OCI-LY3 (cell line): ENCODE results near the gene DENND1A.

Experiments used
- H2AFZ ChIP-seq: fragments of 200-600, 300-600 bp; shearing (Covaris generic); 2 replicates; pipeline ENCODE4 v1.6.0; 2014; ENCODE audit warnings: antibody characterized with exemption, low read depth, low read length
- H3K27ac ChIP-seq: fragments of 200-600, 300-600 bp; sonication (generic); 2 replicates; pipeline ENCODE4 v1.5.1; 2014; ENCODE audit warnings: mild to moderate bottlenecking, low read length, moderate library complexity, mixed read lengths
- H3K27me3 ChIP-seq: fragments of 200-600, 300-600 bp; sonication (generic); 2 replicates; pipeline ENCODE4 v1.6.1; 2014; ENCODE audit warnings: low read depth, low read length, mixed read lengths
- H3K36me3 ChIP-seq: fragments of 200-600, 300-600 bp; sonication (generic); replicated peaks from 2 replicates; pipeline ENCODE3; 2014; ENCODE audit warnings: low read depth, low read length, mixed read lengths
- H3K4me1 ChIP-seq: fragments of 300-600, 200-600 bp; sonication (generic); 2 replicates; pipeline ENCODE4 v1.6.1; 2014; ENCODE audit warnings: low read length, mixed read lengths
- H3K4me2 ChIP-seq: fragments of 200-600, 300-600 bp; sonication (generic); 2 replicates; pipeline ENCODE4 v1.6.1; 2014; ENCODE audit warnings: low read length, mixed read lengths
- H3K4me3 ChIP-seq: fragments of 300-600, 200-600 bp; sonication (generic); 2 replicates; pipeline ENCODE4 v1.5.1; 2014; ENCODE audit warnings: antibody characterized with exemption, mild to moderate bottlenecking, low read length, moderate library complexity
- H3K79me2 ChIP-seq: fragments of 300-600, 200-600 bp; shearing (Covaris generic); 2 replicates; pipeline ENCODE4 v1.6.1; 2014; ENCODE audit warnings: mild to moderate bottlenecking, low read length, mixed read lengths
- H3K9ac ChIP-seq: fragments of 300-600, 200-600 bp; shearing (Covaris generic); 2 replicates; pipeline ENCODE4 v1.6.0; 2014; ENCODE audit warnings: mild to moderate bottlenecking, low read length, moderate library complexity
- H3K9me3 ChIP-seq: fragments of 200-600, 300-600 bp; shearing (Covaris generic); 2 replicates; pipeline ENCODE4 v1.6.1; 2014; ENCODE audit warnings: low read length, mixed read lengths; ENCODE audit not compliant: insufficient read depth
- H4K20me1 ChIP-seq: fragments of 200-600, 300-600 bp; sonication (generic); 2 replicates; pipeline ENCODE4 v1.6.1; 2016; ENCODE audit warnings: low read length, mixed read lengths; ENCODE audit not compliant: insufficient read depth
- CTCF ChIP-seq: fragments of 200-600, 300-600 bp; sonication (generic); IDR thresholded peaks from 2 replicates; pipeline ENCODE4 v1.5.1; 2014; ENCODE audit warnings: antibody characterized with exemption, low read length, low read depth
- EZH2phosphoT487 ChIP-seq: fragments of 200-600 bp; shearing (Covaris generic); IDR thresholded peaks from 2 replicates; pipeline ENCODE4 v1.6.1; 2018; ENCODE audit warnings: antibody characterized with exemption, mixed run types, low read depth

The DENND1A gene

GRCh38 chr9:123383512-123384170 is 546.3 kb downstream of the DENND1A start:
- Histone ChIP-seq H3K27me3 (no peaks in the 10 kb centered on the region), H4K20me1 (no peaks in the 10 kb centered on the region), H3K4me3 (no peak overlapping the region), H3K36me3 (peaks cover 8% of the 10 kb centered on the region), H3K9me3 (no peaks in the 10 kb centered on the region), H3K27ac (no peak overlapping the region), H2AFZ (no peak overlapping the region), H3K4me2 (no peak overlapping the region), H3K79me2 (no peaks in the 10 kb centered on the region), H3K4me1 (no peaks in the 10 kb centered on the region), H3K9ac (no peak overlapping the region)
- no peak for TF ChIP-seq EZH2phosphoT487
- TF ChIP-seq CTCF: no peak

- peaks cover 8% of the 10 kb centered on the region for H3K36me3 ChIP-seq
- no peak overlapping the region for H3K4me3 ChIP-seq
- no peaks in the 10 kb centered on the region for H3K79me2 ChIP-seq
- no peak overlapping the region for H3K27ac ChIP-seq
- TF ChIP-seq CTCF (no peak), EZH2phosphoT487 (no peak)
- no peak overlapping the region for H3K4me2 ChIP-seq
- H3K4me1 ChIP-seq: no peaks in the 10 kb centered on the region
- H3K9ac ChIP-seq: no peak overlapping the region
- H3K9me3 ChIP-seq: no peaks in the 10 kb centered on the region
- no peaks in the 10 kb centered on the region for H4K20me1 ChIP-seq
- H3K27me3 ChIP-seq: no peaks in the 10 kb centered on the region
- no peak overlapping the region for H2AFZ ChIP-seq
Measured at GRCh38 chr9:123382653-123383511, 547.0 kb downstream of the DENND1A start.

GRCh38 chr9:123380852-123381705 is 548.8 kb downstream of the DENND1A start:
- no peak overlapping the region for H3K4me3 ChIP-seq
- H3K9me3 ChIP-seq: no peaks in the 10 kb centered on the region
- no peak overlapping the region for H2AFZ ChIP-seq
- H3K36me3 ChIP-seq: peaks cover 8% of the 10 kb centered on the region
- H3K4me2 ChIP-seq: no peak overlapping the region
- no peak overlapping the region for H3K9ac ChIP-seq
- H4K20me1 ChIP-seq: no peaks in the 10 kb centered on the region
- no peak for TF ChIP-seq EZH2phosphoT487
- TF ChIP-seq CTCF: no peak
- no peaks in the 10 kb centered on the region for H3K4me1 ChIP-seq
- H3K79me2 ChIP-seq: no peaks in the 10 kb centered on the region
- no peaks in the 10 kb centered on the region for H3K27me3 ChIP-seq
- no peak overlapping the region for H3K27ac ChIP-seq
